HG03108 (cell line): ENCODE measurements around the gene GDAP1L1.
A peak's percentile ranks its signal among the peaks of the same experiment; 100 is the strongest.
"Not testable (repeated sequence)": the region's sequence is repeated elsewhere in the genome, so short reads cannot be mapped to it uniquely, and the experiment has no call there.

Source experiments
- ATAC-seq: cut with Tn5 transposase; IDR thresholded peaks from one replicate; pipeline ENCODE4 v1.9.1; 2021; ENCODE audit warnings: moderate library complexity; ENCODE audit not compliant: unreplicated experiment

Gene GDAP1L1

GRCh38 chr20:44299011-44299535, 52.0 kb downstream of the GDAP1L1 start:
- ATAC-seq: not testable (repeated sequence)

GRCh38 chr20:44301285-44301684, 54.2 kb downstream of the GDAP1L1 start:
- ATAC-seq: no peak

- no peak for ATAC-seq
These were observed 55.0 kb downstream of the GDAP1L1 start for GRCh38 chr20:44302026-44302669.

GRCh38 chr20:44302736-44303135, 55.6 kb downstream of the GDAP1L1 start:
- ATAC-seq: no peak

- no peak for ATAC-seq
These were observed 57.3 kb downstream of the GDAP1L1 start for GRCh38 chr20:44304383-44304782.

- ATAC-seq: no peak
These were observed 59.8 kb downstream of the GDAP1L1 start for GRCh38 chr20:44306927-44307326.

GRCh38 chr20:44309763-44310663, 62.9 kb downstream of the GDAP1L1 start:
- ATAC-seq: peak; percentile 5

- peak; percentile 88 for ATAC-seq
These were observed 63.8 kb downstream of the GDAP1L1 start, which contains the start of gene FITM2 for GRCh38 chr20:44310664-44311639. Gene FITM2 (minus strand): TSS chr20:44311202. CDS start chr20:44311148, 54 bp downstream.

- no peak for ATAC-seq
These were observed 67.8 kb downstream of the GDAP1L1 start for GRCh38 chr20:44314870-44315269.

- ATAC-seq: no peak
These were observed 72.8 kb downstream of the GDAP1L1 start for GRCh38 chr20:44319839-44320422.

GRCh38 chr20:44324343-44324742, 77.2 kb downstream of the GDAP1L1 start:
- no peak for ATAC-seq

- no peak for ATAC-seq
These were observed 79.5 kb downstream of the GDAP1L1 start for GRCh38 chr20:44326391-44327159.

GRCh38 chr20:44327748-44328147, 80.6 kb downstream of the GDAP1L1 start:
- not testable (repeated sequence) for ATAC-seq

- ATAC-seq: no peak
These were observed 81.3 kb downstream of the GDAP1L1 start for GRCh38 chr20:44328428-44328827.
